DOHH2 (cell line): ENCODE data around the gene ARNT2.

ENCODE experiments used
- H3F3A ChIP-seq: fragments of 200-600 bp; sonication (generic), shearing (Covaris generic); 2 replicates; pipeline ENCODE4 v1.6.0; 2016; ENCODE audit warnings: antibody characterized with exemption, mild to moderate bottlenecking; ENCODE audit not compliant: control insufficient read depth, insufficient read depth
- H3K27ac ChIP-seq: fragments of 200-600 bp; sonication (generic); 2 replicates; pipeline ENCODE4 v1.5.1; 2014; ENCODE audit warnings: low read depth, mild to moderate bottlenecking, low read length, moderate library complexity
- H3K27me3 ChIP-seq: fragments of 200-600 bp; sonication (generic); 2 replicates; pipeline ENCODE4 v1.6.1; 2014; ENCODE audit warnings: mild to moderate bottlenecking, low read length, mixed read lengths; ENCODE audit not compliant: control insufficient read depth
- H3K36me3 ChIP-seq: fragments of 200-600 bp; sonication (generic); 2 replicates; pipeline ENCODE4 v1.6.1; 2014; ENCODE audit warnings: mild to moderate bottlenecking, low read length, moderate library complexity, mixed read lengths; ENCODE audit not compliant: control insufficient read depth
- H3K4me1 ChIP-seq: fragments of 200-600 bp; sonication (generic); 2 replicates; pipeline ENCODE4 v1.6.1; 2014; ENCODE audit warnings: mild to moderate bottlenecking, low read length, mixed read lengths; ENCODE audit not compliant: control insufficient read depth
- H3K4me2 ChIP-seq: fragments of 200-600 bp; sonication (generic); 2 replicates; pipeline ENCODE4 v1.6.0; 2014; ENCODE audit warnings: mild to moderate bottlenecking, low read length, moderate library complexity
- H3K4me3 ChIP-seq: fragments of 200-600 bp; sonication (generic); 2 replicates; pipeline ENCODE4 v1.5.1; 2014; ENCODE audit warnings: mild to moderate bottlenecking, low read length, mixed read lengths
- H3K79me2 ChIP-seq: fragments of 200-600 bp; sonication (generic); 2 replicates; pipeline ENCODE4 v1.6.1; 2014; ENCODE audit warnings: mild to moderate bottlenecking, low read length, mixed read lengths; ENCODE audit not compliant: control insufficient read depth
- H3K9me2 ChIP-seq: fragments of 200-600 bp; sonication (generic); replicated peaks from 2 replicates; pipeline ENCODE4 v1.6.1; 2014; ENCODE audit warnings: mild to moderate bottlenecking, low read length, mixed read lengths; ENCODE audit not compliant: control insufficient read depth
- H3K9me3 ChIP-seq: fragments of 200-600 bp; sonication (generic); 2 replicates; pipeline ENCODE4 v1.6.1; 2014; ENCODE audit warnings: antibody characterized with exemption, low read length, mixed read lengths; ENCODE audit not compliant: control insufficient read depth, insufficient read depth
- H4K20me1 ChIP-seq: fragments of 200-600 bp; sonication (generic); 2 replicates; pipeline ENCODE4 v1.6.0; 2014; ENCODE audit warnings: low read depth, mild to moderate bottlenecking, antibody characterized with exemption, low read length, moderate library complexity; ENCODE audit not compliant: control insufficient read depth, insufficient read depth
- EZH2phosphoT487 ChIP-seq: fragments of 200-600 bp; sonication (generic); IDR thresholded peaks from 2 replicates; pipeline ENCODE4 v1.6.1; 2017; ENCODE audit warnings: borderline replicate concordance, mild to moderate bottlenecking, antibody characterized with exemption, low read length, moderate library complexity, mixed read lengths
- TF ChIP-seq, protein P1 (sequence below): fragments of 200-600 bp; sonication (generic); IDR thresholded peaks from one replicate; pipeline ENCODE4 v1.5.1; 2014; ENCODE audit warnings: antibody characterized with exemption, mild to moderate bottlenecking, low read depth, low read length; ENCODE audit not compliant: poor library complexity, severe bottlenecking

Gene ARNT2

DNA sequence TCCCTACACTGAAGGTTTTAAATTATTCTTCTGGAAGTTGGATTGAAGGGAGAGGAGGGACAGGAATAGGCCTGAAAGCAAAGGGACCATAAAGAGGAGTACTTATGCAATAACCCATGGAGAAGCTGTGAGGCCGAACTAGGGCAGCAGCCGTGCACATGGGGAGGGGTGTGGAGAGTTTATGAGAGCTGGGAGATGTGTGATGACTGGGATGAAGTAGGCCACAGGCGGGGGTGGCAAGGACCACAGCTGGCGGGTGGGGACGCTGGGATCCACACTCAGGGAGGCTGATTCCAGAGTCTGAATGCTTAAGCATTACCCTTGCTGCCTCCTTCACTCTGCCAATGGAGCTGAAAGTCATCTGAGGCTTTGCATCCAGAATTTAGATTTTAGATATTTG lies 123.8 kb downstream of the ARNT2 start:
- H3K27me3 ChIP-seq: 0 out of 2 replicates have a peak, but pooled peaks cover 4% of the 10 kb centered on the region
- H3K9me2 ChIP-seq: no peaks in the 10 kb centered on the region
- H3K9me3 ChIP-seq: no peaks in the 10 kb centered on the region
- no peaks in the 10 kb centered on the region for H4K20me1 ChIP-seq
- no peak overlapping the region for H3K27ac ChIP-seq
- H3K4me3 ChIP-seq: no peak overlapping the region
- no peaks in the 10 kb centered on the region for H3K4me1 ChIP-seq
- no peak overlapping the region for H3K4me2 ChIP-seq
- no peaks in the 10 kb centered on the region for H3F3A ChIP-seq
- H3K79me2 ChIP-seq: no peaks in the 10 kb centered on the region
- no peak for TF ChIP-seq EZH2phosphoT487
- TF ChIP-seq, protein P1, sequence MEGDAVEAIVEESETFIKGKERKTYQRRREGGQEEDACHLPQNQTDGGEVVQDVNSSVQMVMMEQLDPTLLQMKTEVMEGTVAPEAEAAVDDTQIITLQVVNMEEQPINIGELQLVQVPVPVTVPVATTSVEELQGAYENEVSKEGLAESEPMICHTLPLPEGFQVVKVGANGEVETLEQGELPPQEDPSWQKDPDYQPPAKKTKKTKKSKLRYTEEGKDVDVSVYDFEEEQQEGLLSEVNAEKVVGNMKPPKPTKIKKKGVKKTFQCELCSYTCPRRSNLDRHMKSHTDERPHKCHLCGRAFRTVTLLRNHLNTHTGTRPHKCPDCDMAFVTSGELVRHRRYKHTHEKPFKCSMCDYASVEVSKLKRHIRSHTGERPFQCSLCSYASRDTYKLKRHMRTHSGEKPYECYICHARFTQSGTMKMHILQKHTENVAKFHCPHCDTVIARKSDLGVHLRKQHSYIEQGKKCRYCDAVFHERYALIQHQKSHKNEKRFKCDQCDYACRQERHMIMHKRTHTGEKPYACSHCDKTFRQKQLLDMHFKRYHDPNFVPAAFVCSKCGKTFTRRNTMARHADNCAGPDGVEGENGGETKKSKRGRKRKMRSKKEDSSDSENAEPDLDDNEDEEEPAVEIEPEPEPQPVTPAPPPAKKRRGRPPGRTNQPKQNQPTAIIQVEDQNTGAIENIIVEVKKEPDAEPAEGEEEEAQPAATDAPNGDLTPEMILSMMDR: no peak
- H3K36me3 ChIP-seq: no peaks in the 10 kb centered on the region

DNA sequence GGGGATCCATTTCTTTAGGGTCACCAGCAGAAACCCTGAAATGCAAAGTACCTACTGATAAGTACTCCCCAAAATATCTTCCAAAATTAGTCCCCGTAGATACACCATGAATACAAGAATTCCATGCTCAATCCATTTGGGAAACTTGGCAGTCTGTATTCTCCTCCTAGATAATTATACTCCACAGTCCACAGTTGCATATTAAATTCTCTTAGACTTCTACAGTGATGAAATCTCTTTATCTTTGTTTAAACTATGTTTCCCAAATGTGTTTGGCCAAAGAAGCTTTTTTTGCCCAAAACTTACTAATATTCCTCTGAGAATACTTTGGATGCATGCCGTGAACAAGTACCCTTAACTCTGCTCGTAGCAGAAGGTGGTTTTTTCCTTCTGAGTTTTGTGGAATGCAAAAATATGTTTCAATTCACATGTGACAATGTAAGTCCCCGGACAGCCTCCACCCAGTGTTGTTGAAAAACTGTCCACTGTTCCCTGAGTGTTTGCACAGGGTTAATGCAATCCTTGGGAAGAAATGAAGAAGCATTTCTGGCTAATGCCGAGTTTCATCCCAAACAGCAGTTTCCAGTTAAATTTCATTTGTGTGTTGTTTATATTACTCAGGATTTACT lies 126.7 kb downstream of the ARNT2 start:
- Histone ChIP-seq H3F3A (no peaks in the 10 kb centered on the region), H4K20me1 (no peaks in the 10 kb centered on the region), H3K27ac (no peak overlapping the region), H3K27me3 (0 out of 2 replicates have a peak, but pooled peaks cover 4% of the 10 kb centered on the region), H3K4me2 (no peak overlapping the region), H3K36me3 (no peaks in the 10 kb centered on the region), H3K4me1 (no peaks in the 10 kb centered on the region), H3K9me2 (no peaks in the 10 kb centered on the region), H3K4me3 (no peak overlapping the region), H3K9me3 (peaks cover 3% of the 10 kb centered on the region; the same call in 1 of the 2 replicates), H3K79me2 (no peaks in the 10 kb centered on the region)
- no peak for TF ChIP-seq EZH2phosphoT487

DNA sequence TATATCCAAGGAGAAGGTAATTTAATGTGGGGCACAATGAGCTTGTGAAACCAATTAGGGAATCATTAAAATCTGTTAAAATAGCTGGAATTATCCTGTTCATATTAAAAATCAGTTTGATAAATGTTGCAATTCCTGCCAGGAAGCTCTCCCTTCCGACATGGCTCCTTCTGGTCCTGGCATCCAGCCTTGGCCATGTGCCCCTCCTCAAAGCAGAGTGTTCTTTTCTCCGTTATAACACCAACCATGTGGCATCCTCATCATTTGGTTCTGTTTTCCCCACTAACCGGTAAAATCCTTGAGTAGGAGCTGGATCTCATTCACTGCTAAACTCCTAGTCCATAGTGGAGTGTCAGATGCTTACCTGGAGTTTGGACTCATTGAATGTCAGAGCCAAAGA lies 127.2 kb downstream of the ARNT2 start:
- Histone ChIP-seq H3F3A (no peaks in the 10 kb centered on the region), H3K9me3 (peaks cover 3% of the 10 kb centered on the region; the same call in 1 of the 2 replicates), H3K4me3 (no peak overlapping the region), H3K27me3 (0 out of 2 replicates have a peak, but pooled peaks cover 4% of the 10 kb centered on the region), H4K20me1 (no peaks in the 10 kb centered on the region), H3K79me2 (no peaks in the 10 kb centered on the region), H3K36me3 (no peaks in the 10 kb centered on the region), H3K27ac (no peak overlapping the region), H3K9me2 (no peaks in the 10 kb centered on the region), H3K4me1 (no peaks in the 10 kb centered on the region), H3K4me2 (no peak overlapping the region)
- TF ChIP-seq, protein P1: no peak
- TF ChIP-seq EZH2phosphoT487: no peak

DNA sequence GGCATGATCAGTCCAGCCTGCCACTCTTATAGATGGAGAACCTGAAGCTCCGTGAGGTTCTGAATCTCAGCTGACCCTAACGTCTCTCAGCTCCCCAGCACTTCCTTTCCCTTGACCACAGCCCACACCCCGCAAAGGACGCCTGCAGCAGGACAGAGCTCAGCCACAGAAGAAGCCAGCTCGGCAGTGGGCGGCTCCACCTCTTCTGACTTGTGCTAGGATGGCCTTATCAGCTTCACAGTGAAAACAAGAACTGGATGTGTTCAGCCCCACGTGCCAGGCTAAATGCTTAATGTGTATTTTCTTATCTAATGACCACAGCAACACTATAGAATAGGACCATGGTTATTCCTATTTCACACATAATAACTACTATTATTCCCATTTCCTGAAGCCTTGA lies 127.6 kb downstream of the ARNT2 start:
- Histone ChIP-seq H3K4me1 (no peaks in the 10 kb centered on the region), H3K36me3 (no peaks in the 10 kb centered on the region)
- no peak for TF ChIP-seq EZH2phosphoT487
- TF ChIP-seq, protein P1: no peak

More for the DNA sequence above, 127.6 kb downstream of the ARNT2 start:
- Histone ChIP-seq H3K79me2 (no peaks in the 10 kb centered on the region), H3K9me3 (peaks cover 3% of the 10 kb centered on the region; the same call in 1 of the 2 replicates), H3F3A (no peaks in the 10 kb centered on the region), H3K9me2 (no peaks in the 10 kb centered on the region), H4K20me1 (no peaks in the 10 kb centered on the region), H3K4me3 (no peak overlapping the region), H3K27me3 (0 out of 2 replicates have a peak, but pooled peaks cover 4% of the 10 kb centered on the region), H3K4me2 (no peak overlapping the region), H3K27ac (no peak overlapping the region)
